OCI-LY1 (cell line): ENCODE data around the gene IGLL5.
A peak's percentile ranks its signal among the peaks of the same experiment; 100 is the strongest.

Experiments used
- CTCF ChIP-seq: fragments of 200-600 bp; sonication (generic), shearing (Covaris generic); IDR thresholded peaks from 2 replicates; pipeline ENCODE4 v1.5.1; 2017; ENCODE audit warnings: mild to moderate bottlenecking, antibody characterized with exemption, low read length, moderate library complexity, mixed read lengths
- EZH2 ChIP-seq: fragments of 200-600 bp; sonication (generic), shearing (Covaris generic); IDR thresholded peaks from 2 replicates; pipeline ENCODE4 v1.8.0; 2017; ENCODE audit warnings: borderline replicate concordance, mixed run types, mild to moderate bottlenecking, antibody characterized with exemption, low read length, moderate library complexity, mixed read lengths

DNA sequence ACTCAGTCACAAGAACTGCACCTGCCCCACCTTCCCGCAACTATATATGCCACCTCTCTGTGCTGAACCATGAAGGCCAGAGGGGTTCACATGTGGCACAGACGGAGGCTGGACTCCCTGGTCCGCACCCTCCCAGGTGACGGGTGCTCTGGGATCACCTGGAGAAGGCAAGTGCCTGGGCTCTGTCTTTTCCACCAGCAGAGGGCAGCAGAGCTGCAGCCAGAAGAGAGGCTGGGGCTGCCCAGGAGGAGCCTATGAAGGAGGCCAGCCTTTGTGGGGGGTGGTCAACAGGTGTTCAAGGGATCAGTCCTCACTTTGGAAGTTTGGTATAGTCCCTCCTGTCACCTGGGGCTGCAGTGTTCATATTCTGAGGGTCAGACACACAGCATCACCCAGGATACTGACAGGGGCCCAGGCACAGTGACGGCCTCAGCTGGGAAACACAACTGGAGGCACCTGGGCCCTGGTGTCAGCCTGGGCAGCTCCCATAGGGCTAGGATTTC is 39.2 kb upstream of the IGLL5 start:
- TF ChIP-seq CTCF: peak; percentile 76
- TF ChIP-seq EZH2: no peak
